GM23338 (cell line): ENCODE results near the gene PTPRC.

Experiments
- CREB1 ChIP-seq: fragments of 250-450 bp; sonication (Bioruptor Pico); IDR thresholded peaks from 2 replicates; pipeline ENCODE4 v1.5.0; 2020; ENCODE audit warnings: low read depth, mild to moderate bottlenecking, moderate library complexity
- ETS1 ChIP-seq: IDR thresholded peaks from 2 replicates; pipeline ENCODE4 v1.6.1; 2016; ENCODE audit warnings: antibody characterized with exemption
- EZH2 ChIP-seq: fragments of 200-600 bp; sonication (generic); IDR thresholded peaks from one replicate; pipeline ENCODE4 v1.8.0; 2017; ENCODE audit warnings: antibody characterized with exemption, mild to moderate bottlenecking, low read depth; ENCODE audit not compliant: unreplicated experiment
- EZH2phosphoT487 ChIP-seq: fragments of 200-600 bp; sonication (generic); IDR thresholded peaks from one replicate; pipeline ENCODE4 v1.8.1; 2018; ENCODE audit warnings: antibody characterized with exemption; ENCODE audit not compliant: unreplicated experiment
- JUNB ChIP-seq: IDR thresholded peaks from one replicate; pipeline ENCODE4 v1.6.1; 2016; ENCODE audit warnings: antibody characterized with exemption; ENCODE audit not compliant: unreplicated experiment
- POLR2AphosphoS5 ChIP-seq: IDR thresholded peaks from 2 replicates; pipeline ENCODE4 v1.6.1; 2016; ENCODE audit warnings: antibody characterized with exemption, low read depth
- REST ChIP-seq: IDR thresholded peaks from one replicate; pipeline ENCODE4 v1.6.1; 2018; ENCODE audit warnings: antibody characterized with exemption; ENCODE audit not compliant: unreplicated experiment
- STAT1 ChIP-seq: IDR thresholded peaks from one replicate; pipeline ENCODE4 v1.6.1; 2016; ENCODE audit warnings: antibody characterized with exemption; ENCODE audit not compliant: unreplicated experiment
- ZNF331 ChIP-seq: fragments of 250-450 bp; sonication (Bioruptor Pico); IDR thresholded peaks from 2 replicates; pipeline ENCODE4 v1.5.0; 2020; ENCODE audit warnings: low read depth, mild to moderate bottlenecking, moderate library complexity
- TF ChIP-seq, protein P1 (sequence below), 2 experiments: fragments of 200-600 bp in 1 of 2; sonication (generic) in 1 of 2; conservative IDR thresholded peaks; 2 replicates each; pipeline versions ENCODE4 v1.5.1 to v1.6.1; 2016 to 2017; ENCODE audit warnings: antibody characterized with exemption in 2 of 2, low read depth in 2 of 2, mild to moderate bottlenecking in 2 of 2, moderate library complexity in 1 of 2

GRCh38 chr1:198674009-198674408 is 35.2 kb downstream of the PTPRC start:
- TF ChIP-seq, protein P1, sequence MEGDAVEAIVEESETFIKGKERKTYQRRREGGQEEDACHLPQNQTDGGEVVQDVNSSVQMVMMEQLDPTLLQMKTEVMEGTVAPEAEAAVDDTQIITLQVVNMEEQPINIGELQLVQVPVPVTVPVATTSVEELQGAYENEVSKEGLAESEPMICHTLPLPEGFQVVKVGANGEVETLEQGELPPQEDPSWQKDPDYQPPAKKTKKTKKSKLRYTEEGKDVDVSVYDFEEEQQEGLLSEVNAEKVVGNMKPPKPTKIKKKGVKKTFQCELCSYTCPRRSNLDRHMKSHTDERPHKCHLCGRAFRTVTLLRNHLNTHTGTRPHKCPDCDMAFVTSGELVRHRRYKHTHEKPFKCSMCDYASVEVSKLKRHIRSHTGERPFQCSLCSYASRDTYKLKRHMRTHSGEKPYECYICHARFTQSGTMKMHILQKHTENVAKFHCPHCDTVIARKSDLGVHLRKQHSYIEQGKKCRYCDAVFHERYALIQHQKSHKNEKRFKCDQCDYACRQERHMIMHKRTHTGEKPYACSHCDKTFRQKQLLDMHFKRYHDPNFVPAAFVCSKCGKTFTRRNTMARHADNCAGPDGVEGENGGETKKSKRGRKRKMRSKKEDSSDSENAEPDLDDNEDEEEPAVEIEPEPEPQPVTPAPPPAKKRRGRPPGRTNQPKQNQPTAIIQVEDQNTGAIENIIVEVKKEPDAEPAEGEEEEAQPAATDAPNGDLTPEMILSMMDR (conservative IDR thresholded peaks at IDR 0.05; ENCODE audit: low read depth in 2 of 2), result no peak
- TF ChIP-seq CREB1 (CRISPR knock-in tag) (no peak), POLR2AphosphoS5 (no peak), EZH2phosphoT487 (no peak), EZH2 (no peak), JUNB (no peak), ZNF331 (CRISPR knock-in tag) (no peak), REST (no peak), ETS1 (no peak), STAT1 (no peak)
